Fibroblast of mammary gland (primary cell): ENCODE measurements around the gene KCNK4.

Experiments used
- DNase-seq: peaks from one replicate; pipeline ENCODE4 v3.0.0-alpha.2; 2010; ENCODE audit warnings: low read depth
- H3K4me3 ChIP-seq: 2 replicates; pipeline ENCODE4 v1.5.1; 2011; ENCODE audit warnings: low read depth, mild to moderate bottlenecking, low read length, moderate library complexity; ENCODE audit not compliant: control insufficient read depth
- CTCF ChIP-seq: conservative IDR thresholded peaks from 2 replicates; pipeline ENCODE4 v1.5.1; 2011; ENCODE audit warnings: low read depth, low read length, inconsistent platforms; ENCODE audit not compliant: control insufficient read depth, insufficient read depth

Gene KCNK4

DNA sequence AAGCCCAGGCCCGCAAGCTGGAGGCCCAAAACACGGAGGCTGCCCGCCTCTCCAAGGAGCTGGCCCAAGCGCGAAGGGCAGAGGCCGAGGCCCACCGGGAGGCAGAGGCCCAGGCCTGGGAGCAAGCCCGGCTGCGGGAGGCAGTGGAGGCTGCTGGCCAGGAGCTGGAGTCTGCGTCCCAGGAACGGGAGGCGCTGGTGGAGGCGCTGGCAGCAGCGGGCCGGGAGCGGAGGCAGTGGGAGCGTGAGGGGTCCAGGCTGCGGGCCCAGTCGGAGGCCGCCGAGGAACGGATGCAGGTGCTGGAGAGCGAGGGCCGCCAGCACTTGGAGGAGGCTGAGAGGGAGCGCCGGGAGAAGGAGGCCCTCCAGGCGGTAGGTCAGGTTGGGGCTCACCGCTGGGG, 53.7 kb downstream of the KCNK4 start:
- no peak overlapping the region for H3K4me3 ChIP-seq
- TF ChIP-seq CTCF, result no peak
- DNase-seq, result no peak

DNA sequence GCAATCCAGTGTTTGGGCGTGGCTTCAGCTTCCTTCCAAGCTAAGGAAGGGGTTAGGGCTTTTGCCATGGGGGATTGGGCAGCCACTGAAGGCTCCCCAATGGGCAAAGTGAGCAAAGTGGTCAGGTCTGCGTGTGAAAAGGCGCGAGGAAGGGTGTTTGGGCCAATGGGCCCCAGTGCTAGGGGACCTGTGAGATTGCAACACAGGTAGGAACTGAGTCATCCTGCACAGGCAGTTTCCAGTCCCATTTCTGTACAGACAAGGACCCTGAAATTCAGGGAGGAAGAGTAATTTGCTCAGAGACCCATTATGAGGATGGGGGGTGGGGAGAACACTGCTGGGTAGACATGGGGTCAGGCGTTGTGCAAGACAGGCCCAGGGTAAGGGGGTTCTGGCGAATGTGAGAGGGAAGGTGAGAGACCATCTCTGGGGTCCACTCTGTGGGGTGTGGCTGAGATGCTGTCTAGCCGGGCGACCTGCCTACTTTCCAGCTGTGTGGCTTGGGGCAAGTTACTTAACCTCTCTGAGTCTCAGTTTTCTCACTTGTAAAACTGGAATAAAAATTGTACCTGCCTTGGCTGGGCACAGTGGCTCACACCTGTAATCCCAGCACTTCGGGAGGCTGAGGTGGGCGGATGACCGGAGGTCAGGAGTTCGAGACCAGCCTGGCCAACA, 56.2 kb downstream of the KCNK4 start:
- no peak overlapping the region for H3K4me3 ChIP-seq
- TF ChIP-seq CTCF, result no peak
- no peak for DNase-seq

DNA sequence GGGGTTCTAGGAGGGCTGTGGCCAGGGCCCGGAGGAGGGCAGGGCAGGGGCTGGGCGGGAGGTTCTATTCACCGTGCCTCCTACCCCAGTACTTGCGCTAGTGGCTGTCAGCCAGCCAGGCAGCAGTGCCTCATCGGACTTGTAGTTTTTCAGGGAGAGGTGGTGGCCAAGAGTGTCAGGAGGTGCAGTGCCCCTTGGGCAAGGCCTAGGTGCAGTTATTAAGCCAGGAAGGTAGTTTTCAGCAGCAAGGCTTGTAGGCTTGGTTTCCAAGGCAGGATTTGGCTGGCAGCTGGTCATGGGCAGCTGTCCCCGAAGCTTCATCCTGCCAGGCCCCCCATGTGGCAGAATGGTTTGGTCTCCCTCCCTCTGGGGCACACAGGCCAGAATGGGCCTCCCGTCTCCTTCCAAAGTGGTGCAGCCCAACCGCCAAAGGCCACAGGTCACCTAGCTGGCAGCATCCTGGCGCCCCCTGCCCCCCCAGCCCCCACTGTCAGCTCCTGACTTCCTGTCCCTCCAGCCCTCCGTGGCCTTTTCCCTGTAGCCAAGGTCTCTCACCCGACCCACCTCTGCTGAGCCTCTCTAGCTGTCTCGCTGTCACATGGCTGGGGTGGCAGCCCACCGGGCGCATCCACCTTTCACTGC, 57.4 kb downstream of the KCNK4 start:
- no peak overlapping the region for H3K4me3 ChIP-seq
- DNase-seq, result no peak
- no peak for TF ChIP-seq CTCF

DNA sequence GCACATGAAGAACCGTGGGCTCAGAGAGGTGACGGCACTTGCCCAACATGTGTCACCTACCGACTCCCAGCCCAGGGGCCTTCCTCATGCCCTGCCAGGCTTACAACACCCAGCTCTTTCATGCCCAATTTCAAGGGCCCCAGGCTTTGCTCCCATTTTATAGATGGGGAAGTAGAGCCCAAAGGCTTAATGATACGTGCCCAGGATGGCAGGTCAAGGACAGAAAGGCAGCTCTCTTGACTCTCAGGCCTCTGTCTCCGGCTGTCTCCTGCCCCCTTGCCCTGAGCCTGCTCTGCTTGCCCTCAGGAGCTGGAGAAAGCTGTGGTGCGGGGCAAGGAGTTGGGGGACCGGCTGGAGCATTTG, 57.9 kb downstream of the KCNK4 start:
- no peak overlapping the region for H3K4me3 ChIP-seq
- TF ChIP-seq CTCF, result no peak
- no peak for DNase-seq

DNA sequence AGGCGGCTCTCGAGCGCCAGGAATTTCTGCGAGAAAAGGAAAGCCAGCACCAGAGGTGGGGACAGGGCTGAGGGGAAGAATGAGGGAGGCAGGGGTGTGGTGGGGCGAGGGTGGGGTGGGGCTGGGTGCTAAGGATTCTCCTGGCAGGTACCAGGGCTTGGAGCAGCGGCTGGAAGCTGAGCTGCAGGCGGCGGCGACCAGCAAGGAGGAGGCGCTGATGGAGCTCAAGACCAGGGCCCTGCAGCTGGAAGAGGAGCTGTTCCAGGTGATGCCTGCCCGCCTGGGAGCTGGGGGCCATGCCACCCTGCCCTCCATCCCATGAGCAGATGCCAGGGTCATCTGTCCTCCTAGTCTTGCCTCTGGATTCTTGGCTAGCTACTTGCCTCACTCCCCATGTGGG, 58.3 kb downstream of the KCNK4 start:
- H3K4me3 ChIP-seq, result no peak overlapping the region
- DNase-seq, result no peak
- TF ChIP-seq CTCF, result no peak
